Bronchial epithelial cell (primary cell): ENCODE measurements around the gene CNTN5. TPM values are rescaled to one million over a fixed set of nuclear protein-coding genes. Genes with fewer than 3 reads are reported as not detected.

Experiments used
- DNase-seq: peaks from one replicate; pipeline ENCODE4 v3.0.0-alpha.2; 2010; ENCODE audit warnings: low read depth
- FAIRE-seq: peaks from 2 replicates; lab custom pipeline; 2011; peaks lifted over from hg19 to GRCh38; lab: Jason Lieb, UNC
- H3K27me3 ChIP-seq: 2 replicates; pipeline ENCODE4 v1.5.1; 2011; ENCODE audit warnings: low read length; ENCODE audit not compliant: control insufficient read depth, insufficient read depth
- H3K36me3 ChIP-seq: 2 replicates; pipeline ENCODE4 v1.5.1; 2011; ENCODE audit warnings: low read length; ENCODE audit not compliant: control insufficient read depth, insufficient read depth
- H3K4me3 ChIP-seq: 2 replicates; pipeline ENCODE4 v1.5.1; 2011; ENCODE audit warnings: mild to moderate bottlenecking, low read depth, low read length, control low read depth
- CTCF ChIP-seq: IDR thresholded peaks from 2 replicates; pipeline ENCODE4 v1.5.1; 2011; ENCODE audit warnings: mild to moderate bottlenecking, moderate library complexity, low read length, control low read depth, inconsistent platforms; ENCODE audit not compliant: insufficient read depth, severe bottlenecking
- total RNA-seq: library from RNA; depleted of rRNA; stranded (reverse); fragments of >200 nt; gene quantifications from 2 replicates; pipeline ENCODE4 v1.2.1, GENCODE V29; 2014

Gene CNTN5
- total RNA-seq, 1 donor from 2014 or later: not detected

GRCh38 chr11:99464985-99465384 lies 444.2 kb downstream of the CNTN5 start:
- no peaks in the 10 kb centered on the region for H3K27me3 ChIP-seq
- FAIRE-seq (no peak), DNase-seq (no peak)
- no peak overlapping the region for H3K4me3 ChIP-seq
- TF ChIP-seq CTCF: no peak
- H3K36me3 ChIP-seq: no peaks in the 10 kb centered on the region

GRCh38 chr11:99489581-99489980 lies 468.8 kb downstream of the CNTN5 start:
- no peak overlapping the region for H3K4me3 ChIP-seq
- FAIRE-seq: no peak
- no peak for TF ChIP-seq CTCF
- no peaks in the 10 kb centered on the region for H3K36me3 ChIP-seq
- H3K27me3 ChIP-seq: no peaks in the 10 kb centered on the region
- DNase-seq: no peak

- no peak overlapping the region for H3K4me3 ChIP-seq
- FAIRE-seq: no peak
- no peaks in the 10 kb centered on the region for H3K27me3 ChIP-seq
- no peak for TF ChIP-seq CTCF
- no peaks in the 10 kb centered on the region for H3K36me3 ChIP-seq
- DNase-seq: no peak
These were observed 473.3 kb downstream of the CNTN5 start for GRCh38 chr11:99494065-99494464.

GRCh38 chr11:99501655-99502054 lies 480.9 kb downstream of the CNTN5 start:
- FAIRE-seq (no peak), DNase-seq (no peak)
- H3K27me3 ChIP-seq: no peaks in the 10 kb centered on the region
- H3K36me3 ChIP-seq: no peaks in the 10 kb centered on the region
- TF ChIP-seq CTCF: no peak
- no peak overlapping the region for H3K4me3 ChIP-seq

- Histone ChIP-seq H3K36me3 (no peaks in the 10 kb centered on the region), H3K4me3 (no peak overlapping the region), H3K27me3 (no peaks in the 10 kb centered on the region)
- FAIRE-seq (no peak), DNase-seq (no peak)
- TF ChIP-seq CTCF: no peak
These were observed 484.6 kb downstream of the CNTN5 start for GRCh38 chr11:99505316-99505715.

- DNase-seq: no peak
- no peak for FAIRE-seq
- no peaks in the 10 kb centered on the region for H3K36me3 ChIP-seq
- no peaks in the 10 kb centered on the region for H3K27me3 ChIP-seq
- no peak for TF ChIP-seq CTCF
- no peak overlapping the region for H3K4me3 ChIP-seq
These were observed 485.1 kb downstream of the CNTN5 start for GRCh38 chr11:99505831-99506230.
